CD1c-positive myeloid dendritic cell (primary cell): ENCODE data around the gene BYSL.

Source experiments
- DNase-seq: peaks from one replicate; pipeline ENCODE4 v3.0.0-alpha.2; 2016; ENCODE audit errors: extremely low spot score

The BYSL gene

DNA sequence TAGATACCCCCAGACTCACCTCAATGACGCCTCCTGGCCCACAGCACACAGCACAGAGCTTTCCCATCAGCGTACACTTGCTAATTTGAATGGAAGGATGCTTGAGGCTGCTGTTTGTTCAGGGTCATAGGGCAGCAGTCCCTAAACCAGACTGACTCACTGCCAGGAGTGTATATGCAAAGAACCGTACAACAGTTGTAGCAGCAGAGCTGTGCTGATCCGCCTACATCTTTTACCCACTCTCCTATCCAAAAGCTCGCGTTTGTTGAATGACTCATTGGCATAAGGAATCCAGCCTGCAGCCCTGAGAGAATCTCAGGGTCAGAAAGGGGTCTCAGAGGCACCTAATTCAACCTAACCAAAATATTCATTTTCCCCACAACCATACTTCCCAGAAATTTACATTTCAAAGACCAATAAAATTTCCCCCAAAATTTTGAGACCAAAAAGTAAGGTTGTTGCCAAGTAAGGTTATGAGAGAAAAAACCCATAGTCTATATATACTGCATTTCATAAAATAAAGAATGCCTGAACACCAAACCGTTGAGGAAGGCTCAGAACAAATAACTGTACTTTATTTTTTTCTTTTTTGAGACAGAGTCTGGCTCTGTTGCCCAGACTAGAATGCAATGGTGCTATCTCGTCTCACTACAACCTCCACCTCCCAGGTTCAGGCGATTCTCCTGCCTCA is 55.6 kb downstream of the BYSL start:
- DNase-seq, result peak; percentile 30
